Measurements from ENCODE around the gene TATDN3.
"Not testable (repeated sequence)": the region's sequence is repeated elsewhere in the genome, so short reads cannot be mapped to it uniquely, and the experiment has no call there.

TATDN3 gene

GRCh38 chr1:212827831-212828278 is 36.2 kb downstream of the TATDN3 start:
- DNase-seq (ENCODE audit: low spot score) (no peak), FAIRE-seq (no peak)

- no peak for FAIRE-seq
- no peak for DNase-seq (ENCODE audit: low spot score)
Measured at GRCh38 chr1:212828395-212828794, 36.7 kb downstream of the TATDN3 start.

DNA sequence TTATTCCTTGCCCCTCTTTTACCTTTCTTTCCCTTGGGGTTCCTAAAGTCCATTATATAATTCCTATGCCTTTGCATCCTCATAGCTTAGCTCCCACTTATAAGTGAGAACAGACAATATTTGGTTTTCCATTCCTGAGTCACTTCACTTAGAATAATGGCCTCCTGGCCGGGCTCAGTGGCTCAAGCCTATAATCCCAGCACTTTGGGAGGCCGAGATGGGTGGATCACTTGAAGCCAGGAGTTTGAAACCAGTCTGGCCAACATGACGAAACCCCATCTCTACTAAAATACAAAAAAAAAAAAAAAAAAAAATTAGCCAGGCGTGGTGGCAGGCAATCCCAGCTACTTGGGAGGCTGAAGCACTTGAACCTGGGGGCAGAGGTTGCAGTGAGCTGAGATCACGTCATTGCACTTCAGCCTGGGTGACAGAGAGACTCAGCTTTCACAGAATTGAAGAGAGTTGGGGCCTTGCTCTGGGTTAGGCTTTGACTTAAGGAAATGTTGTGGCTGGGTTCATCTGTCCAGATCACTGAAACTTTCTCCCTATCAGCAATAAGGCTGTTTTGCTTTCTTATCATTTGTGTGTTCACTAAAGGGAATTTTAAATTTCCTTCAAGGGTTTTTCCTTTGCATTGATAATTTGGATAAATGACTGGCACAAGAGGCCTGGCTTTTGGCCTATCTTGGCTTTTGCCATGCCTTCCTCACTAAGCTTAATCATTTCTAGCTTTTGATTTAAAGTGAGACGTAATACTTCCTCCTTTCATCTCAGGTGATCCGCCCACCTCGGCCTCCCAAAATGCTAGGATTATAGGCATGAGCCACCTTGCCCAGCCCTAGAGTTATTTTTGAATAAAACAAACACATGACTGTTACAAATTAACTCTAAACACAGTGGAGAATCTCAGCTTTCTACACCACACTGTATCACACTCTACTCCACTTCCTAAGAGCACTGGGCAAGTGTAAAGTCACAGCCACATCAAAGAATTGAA is 41.8 kb downstream of the TATDN3 start:
- FAIRE-seq; DNase-seq (ENCODE audit: low spot score): not testable (repeated sequence)

DNA sequence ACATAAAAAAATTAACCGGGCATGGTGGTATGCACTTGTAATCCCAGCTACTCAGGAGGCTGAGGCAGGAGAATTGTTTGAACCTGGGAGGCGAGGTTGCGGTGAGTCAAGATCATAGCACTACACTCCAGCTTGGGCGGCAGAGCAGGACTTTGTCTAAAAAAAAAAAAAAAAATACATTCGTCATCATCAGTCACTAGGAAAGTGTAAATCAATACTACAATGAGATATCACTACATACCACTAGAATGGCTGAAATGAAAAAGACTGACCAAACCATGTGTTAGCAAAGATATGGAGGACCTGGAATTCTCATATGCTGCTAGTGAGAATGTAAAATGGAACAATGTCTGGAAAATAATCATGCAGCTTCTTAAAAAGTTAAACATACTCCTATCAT is 46.5 kb downstream of the TATDN3 start:
- no peak for DNase-seq (ENCODE audit: low spot score)

DNA sequence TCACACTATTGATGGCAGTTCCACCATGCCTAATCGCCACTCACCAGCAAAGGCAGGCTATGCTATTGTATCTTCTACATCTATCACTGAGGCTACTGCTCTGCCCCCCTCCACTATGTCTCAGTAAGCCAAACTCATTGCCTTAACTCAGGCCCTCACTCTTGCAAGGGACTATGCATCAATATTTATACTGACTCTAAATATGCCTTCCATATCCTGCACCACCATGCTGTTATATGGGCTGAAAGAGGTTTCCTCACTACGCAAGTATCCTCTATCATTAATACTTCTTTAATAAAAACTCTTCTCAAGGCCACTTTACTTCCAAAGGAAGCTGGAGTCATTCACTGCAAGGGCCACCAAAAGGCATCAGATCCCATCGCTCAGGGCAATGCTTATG is 52.8 kb downstream of the TATDN3 start:
- not testable (repeated sequence) for DNase-seq (ENCODE audit: low spot score); FAIRE-seq

More for the DNA sequence above, 46.5 kb downstream of the TATDN3 start:
- FAIRE-seq: no peak

GRCh38 chr1:212847549-212847948 is 55.9 kb downstream of the TATDN3 start, which contains the start of gene SPATA45:
Gene SPATA45, minus strand, starts transcription at chr1:212847649. Its CDS starts 11,500 bp downstream, at chr1:212836149.
- DNase-seq (ENCODE audit: low spot score) (no peak), FAIRE-seq (no peak)

DNA sequence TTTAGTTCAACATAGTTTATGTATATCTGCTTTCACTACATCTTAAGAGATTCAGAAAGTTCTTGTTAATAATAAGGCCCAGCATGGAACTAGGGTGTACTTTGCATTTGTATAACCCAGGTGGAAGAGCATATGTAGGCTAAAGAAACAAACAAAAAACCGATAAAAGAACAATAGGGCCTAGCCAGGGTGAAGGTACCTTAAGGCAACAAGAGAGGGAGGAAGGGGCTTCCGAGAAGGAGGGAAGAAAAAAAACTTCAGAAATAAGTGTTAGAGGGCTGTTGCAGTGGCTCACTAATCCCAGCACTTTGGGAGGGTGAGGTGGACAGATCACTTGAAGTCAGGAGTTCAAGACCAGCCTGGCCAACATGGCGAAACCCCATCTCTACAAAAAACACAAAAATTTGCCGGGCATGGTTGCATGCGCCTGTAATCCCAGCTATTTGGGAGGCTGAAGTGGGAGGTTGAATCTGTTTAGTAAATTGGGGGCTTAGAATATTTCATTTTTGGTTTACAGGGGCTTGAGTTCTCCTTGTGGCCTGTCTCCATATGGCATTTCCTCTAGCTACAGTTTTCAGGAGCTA is 60.5 kb downstream of the TATDN3 start:
- DNase-seq (ENCODE audit: low spot score) (no peak), FAIRE-seq (no peak)

- DNase-seq (ENCODE audit: low spot score): peak; percentile 33
- FAIRE-seq: no peak
Measured at GRCh38 chr1:212853658-212854057, 62.0 kb downstream of the TATDN3 start.

- DNase-seq (ENCODE audit: low spot score): no peak
Measured at GRCh38 chr1:212856755-212857154, 65.1 kb downstream of the TATDN3 start.

DNA sequence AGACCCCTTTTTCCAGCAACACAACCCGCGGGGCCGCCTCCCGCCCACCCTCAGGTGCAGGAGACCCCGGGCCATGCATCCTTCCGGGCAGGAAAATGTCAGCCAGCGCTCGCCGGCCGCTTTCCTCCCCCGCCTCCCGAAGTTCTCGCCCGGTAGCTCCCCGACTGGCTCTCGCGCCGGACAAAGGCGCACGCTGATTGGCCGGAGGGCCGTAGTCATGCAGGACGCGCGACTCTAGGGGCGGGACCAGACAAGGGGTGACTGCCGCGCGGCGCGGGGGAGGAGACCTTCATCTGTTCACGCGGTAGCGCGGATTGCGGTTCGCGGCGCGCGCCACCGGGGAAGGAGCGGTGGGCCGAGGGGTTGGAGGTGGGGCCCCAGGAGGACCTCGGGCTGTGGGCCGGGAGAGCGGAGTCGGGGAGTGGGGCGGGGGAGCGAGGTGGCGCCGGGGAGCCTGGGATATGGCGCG is 66.3 kb downstream of the TATDN3 start, which contains the start of gene FLVCR1:
TSS of gene FLVCR1 (plus strand) at position 284 of the 469 bp plus-strand sequence. CDS start at position 462, 178 bp downstream.
- peak; percentile 66 for FAIRE-seq
- DNase-seq (ENCODE audit: low spot score): peak; percentile 92

More at GRCh38 chr1:212856755-212857154, 65.1 kb downstream of the TATDN3 start:
- no peak for FAIRE-seq

GRCh38 chr1:212858461-212859265 is 67.0 kb downstream of the TATDN3 start:
- peak; percentile 18 for DNase-seq (ENCODE audit: low spot score)

DNA sequence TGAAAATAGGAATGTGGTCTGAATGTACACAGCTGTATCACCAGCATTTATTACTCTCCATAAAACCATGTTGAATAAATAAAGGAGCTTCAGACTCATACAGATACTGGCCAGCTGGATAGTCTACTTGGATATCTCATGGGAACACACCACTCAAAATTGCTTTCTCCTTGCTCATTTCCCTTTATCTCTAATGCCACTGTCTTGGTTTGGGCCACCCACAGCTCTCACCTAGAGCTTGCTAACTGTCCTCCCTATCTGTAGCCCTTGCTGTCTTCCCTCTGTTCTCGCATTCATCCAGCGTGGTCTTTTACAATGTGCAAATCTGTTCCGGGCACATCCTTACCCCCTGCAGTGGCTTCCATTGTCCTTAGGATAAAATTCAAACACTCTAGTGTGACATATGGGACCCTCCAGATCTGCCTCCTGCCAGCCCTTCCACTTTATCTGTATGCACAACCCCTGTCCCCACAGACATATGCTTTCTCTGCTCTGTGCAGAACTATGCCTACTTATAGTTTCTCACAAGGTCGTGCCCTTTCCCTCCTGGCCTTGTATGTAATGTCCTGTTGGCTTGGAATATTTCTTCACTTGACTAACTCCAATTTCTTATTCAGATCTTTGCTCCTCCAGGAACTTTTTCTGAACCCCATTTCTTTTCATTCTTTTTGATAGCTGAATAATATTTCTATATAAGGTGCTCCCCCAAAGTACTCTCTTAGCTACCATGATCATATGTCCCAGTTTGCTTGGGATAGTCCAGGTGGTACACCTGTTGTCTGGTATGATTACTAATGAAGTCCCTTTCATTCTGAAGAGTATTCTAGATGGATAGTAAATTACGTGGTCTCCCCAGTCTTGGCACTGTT is 69.3 kb downstream of the TATDN3 start:
- FAIRE-seq (no peak), DNase-seq (ENCODE audit: low spot score) (no peak)

More at GRCh38 chr1:212858461-212859265, 67.0 kb downstream of the TATDN3 start:
- no peak for FAIRE-seq

DNA sequence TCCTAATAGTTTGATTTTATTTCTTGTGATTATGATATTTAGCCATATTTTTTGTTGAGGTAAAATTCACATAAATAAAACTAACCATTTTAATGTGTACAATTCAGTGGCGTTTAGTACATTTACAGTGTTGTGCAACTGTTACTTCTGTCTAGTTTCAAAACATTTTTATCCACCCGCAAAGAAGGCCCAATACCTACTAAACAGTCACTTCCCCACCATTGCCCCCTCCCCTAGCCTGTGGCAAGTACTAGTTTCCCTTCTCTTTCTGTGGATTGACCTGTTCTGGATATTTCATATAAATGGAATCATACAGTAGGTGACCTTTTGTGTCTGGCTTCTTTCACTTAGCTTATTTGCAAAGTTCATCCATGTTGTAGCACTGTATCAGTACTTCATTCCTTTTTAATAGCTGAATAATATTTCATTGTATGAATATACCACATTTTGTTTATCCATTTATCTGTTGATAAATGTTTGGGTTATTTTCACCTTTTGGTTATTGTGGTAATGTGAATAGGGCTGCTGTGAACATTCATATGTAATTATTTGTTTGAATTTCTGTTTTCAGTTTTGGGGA is 70.5 kb downstream of the TATDN3 start:
- DNase-seq (ENCODE audit: low spot score): no peak
- FAIRE-seq: no peak

- not testable (repeated sequence) for FAIRE-seq; DNase-seq (ENCODE audit: low spot score)
Measured at GRCh38 chr1:212863345-212863744, 71.7 kb downstream of the TATDN3 start.

DNA sequence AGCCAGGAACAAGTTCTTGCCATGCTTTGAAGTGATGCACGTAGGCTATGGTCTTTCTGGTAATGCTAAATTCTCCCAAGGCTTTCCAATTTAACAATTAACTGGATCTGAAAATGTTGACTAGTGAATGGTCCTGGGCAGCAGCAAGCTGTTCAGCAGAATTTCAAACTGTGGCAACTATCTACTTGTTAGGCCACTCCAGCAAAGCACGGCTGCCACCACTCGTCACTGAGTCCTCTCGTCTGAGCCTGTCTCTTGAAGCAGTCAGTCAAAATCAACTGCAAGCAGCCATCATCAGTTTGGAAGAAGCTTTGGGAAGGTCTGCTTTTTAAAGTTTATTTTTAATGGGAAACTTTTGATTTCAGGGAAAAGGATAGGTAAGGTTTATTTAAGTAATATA is 72.5 kb downstream of the TATDN3 start:
- DNase-seq (ENCODE audit: low spot score) (no peak), FAIRE-seq (no peak)
